Gastroesophageal sphincter (tissue), 4 donors: ENCODE results near the gene MRFAP1. TPM values are rescaled to one million over a fixed set of nuclear protein-coding genes. Genes with fewer than 3 reads are reported as not detected.
"Not testable (repeated sequence)": the region's sequence is repeated elsewhere in the genome, so short reads cannot be mapped to it uniquely, and the experiment has no call there.

Experiments used
- ATAC-seq: fragments of 150-250 bp; one replicate; pipeline ENCODE4 v1.9.1; 2016; ENCODE audit warnings: mild to moderate bottlenecking, moderate library complexity
- H3K27ac ChIP-seq, 4 donors: fragments of 200-600 bp; sonication (generic) in 3 of 4; 1 replicate in 3 of 4; 2 replicates in 1 of 4; pipeline ENCODE4 v1.5.1; 2016 to 2019
- H3K27me3 ChIP-seq: fragments of 200-600 bp; sonication (generic); one replicate; pipeline ENCODE4 v1.5.1; 2019
- H3K36me3 ChIP-seq, 2 donors: fragments of 200-600 bp; sonication (generic); one replicate each; pipeline ENCODE4 v1.5.1; 2019; ENCODE audit warnings: control low read depth in 1 of 2
- H3K4me1 ChIP-seq, 3 donors: fragments of 200-600 bp; sonication (generic); 1 replicate in 2 of 3; 2 replicates in 1 of 3; pipeline ENCODE4 v1.5.1; 2016 to 2019; ENCODE audit warnings: control low read depth in 2 of 3
- H3K4me3 ChIP-seq, 2 donors: fragments of 200-600 bp; sonication (generic); one replicate each; pipeline ENCODE4 v1.5.1; 2019; ENCODE audit warnings: mild to moderate bottlenecking in 1 of 2, moderate library complexity in 1 of 2
- H3K9me3 ChIP-seq, 3 donors: fragments of 200-600 bp; sonication (generic); one replicate each; pipeline ENCODE4 v1.5.1; 2017 to 2019; ENCODE audit warnings: control low read depth in 2 of 3
- EP300 ChIP-seq: sonication (generic); formaldehyde crosslinking; IDR thresholded peaks from one replicate; pipeline ENCODE4 v1.6.1; 2017; ENCODE audit warnings: antibody characterized with exemption, mild to moderate bottlenecking
- POLR2A ChIP-seq, 2 donors: fragments of 450-650 bp; IDR thresholded peaks; one replicate each; pipeline ENCODE4 v1.6.1; 2017; ENCODE audit warnings: antibody characterized with exemption in 2 of 2, mild to moderate bottlenecking in 2 of 2, moderate library complexity in 1 of 2
- POLR2AphosphoS5 ChIP-seq: sonication (generic); formaldehyde crosslinking; IDR thresholded peaks from one replicate; pipeline ENCODE4 v1.6.1; 2017; ENCODE audit warnings: antibody characterized with exemption
- WGBS, 2 donors: methylation state at CpG; one replicate each; pipeline ENCODE4 v1.1.5; 2018; ENCODE audit warnings: low coverage in 1 of 2; 5-methylcytosine and 5-hydroxymethylcytosine counted together
- total RNA-seq, 4 donors: library from RNA; depleted of rRNA; stranded (reverse); fragments of >200 nt; gene quantifications; one replicate each; pipeline ENCODE4 v1.1.0, GENCODE V29; 2016
- TF ChIP-seq, protein P1 (sequence below), 4 experiments: fragments of 200-600 bp in 2 of 4; fragments of 450-650 bp in 2 of 4; sonication (generic) in 1 of 4; IDR thresholded peaks; one replicate each; pipeline ENCODE4 v1.5.1; 2017 to 2019; ENCODE audit warnings: antibody characterized with exemption in 4 of 4, mild to moderate bottlenecking in 2 of 4, moderate library complexity in 2 of 4

Gene MRFAP1
- total RNA-seq, 4 donors from 2014 or later, result 202 to 358 (median 277) TPM

DNA sequence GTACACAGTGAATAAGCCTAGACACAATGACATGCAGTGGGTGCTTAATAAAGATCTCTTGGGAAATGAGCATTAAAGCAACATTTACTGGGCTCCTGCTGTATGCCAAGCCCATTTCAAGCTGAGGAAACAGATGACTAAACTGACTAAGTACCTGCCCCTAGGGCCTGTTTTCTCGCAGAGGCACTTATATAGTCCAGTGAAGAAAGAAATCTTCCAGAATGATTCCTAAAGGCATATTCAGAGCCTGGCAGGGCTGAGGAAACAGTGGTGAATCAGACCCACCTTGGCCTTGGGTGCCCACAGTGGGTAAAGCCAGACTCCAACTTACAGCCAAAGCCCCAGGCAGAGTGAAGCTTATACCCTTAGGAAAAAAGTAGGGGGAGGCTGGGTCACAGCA is 31.2 kb downstream of the MRFAP1 start:
- Histone ChIP-seq H3K27ac (no peak overlapping the region), H3K4me1 (peaks cover 0 to 37% (median 20%) of the 10 kb centered on the region in 3 donors), H3K4me3 (no peak overlapping the region), H3K9me3 (no peaks in the 10 kb centered on the region), H3K27me3 (no peaks in the 10 kb centered on the region), H3K36me3 (peaks cover 0 to 42% of the 10 kb centered on the region in 2 donors)
- ATAC-seq, result no peak
- WGBS, 2 donors, result 86% methylated on average over 1 of the region's 1 CpG; no CpG with 5 or more reads in 1 of the 2 donors
- TF ChIP-seq POLR2AphosphoS5, result no peak
- TF ChIP-seq, protein P1, sequence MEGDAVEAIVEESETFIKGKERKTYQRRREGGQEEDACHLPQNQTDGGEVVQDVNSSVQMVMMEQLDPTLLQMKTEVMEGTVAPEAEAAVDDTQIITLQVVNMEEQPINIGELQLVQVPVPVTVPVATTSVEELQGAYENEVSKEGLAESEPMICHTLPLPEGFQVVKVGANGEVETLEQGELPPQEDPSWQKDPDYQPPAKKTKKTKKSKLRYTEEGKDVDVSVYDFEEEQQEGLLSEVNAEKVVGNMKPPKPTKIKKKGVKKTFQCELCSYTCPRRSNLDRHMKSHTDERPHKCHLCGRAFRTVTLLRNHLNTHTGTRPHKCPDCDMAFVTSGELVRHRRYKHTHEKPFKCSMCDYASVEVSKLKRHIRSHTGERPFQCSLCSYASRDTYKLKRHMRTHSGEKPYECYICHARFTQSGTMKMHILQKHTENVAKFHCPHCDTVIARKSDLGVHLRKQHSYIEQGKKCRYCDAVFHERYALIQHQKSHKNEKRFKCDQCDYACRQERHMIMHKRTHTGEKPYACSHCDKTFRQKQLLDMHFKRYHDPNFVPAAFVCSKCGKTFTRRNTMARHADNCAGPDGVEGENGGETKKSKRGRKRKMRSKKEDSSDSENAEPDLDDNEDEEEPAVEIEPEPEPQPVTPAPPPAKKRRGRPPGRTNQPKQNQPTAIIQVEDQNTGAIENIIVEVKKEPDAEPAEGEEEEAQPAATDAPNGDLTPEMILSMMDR (IDR thresholded peaks at IDR 0.05), result no peak
- TF ChIP-seq EP300, result no peak
- TF ChIP-seq POLR2A (IDR thresholded peaks at IDR 0.05), result no peak

DNA sequence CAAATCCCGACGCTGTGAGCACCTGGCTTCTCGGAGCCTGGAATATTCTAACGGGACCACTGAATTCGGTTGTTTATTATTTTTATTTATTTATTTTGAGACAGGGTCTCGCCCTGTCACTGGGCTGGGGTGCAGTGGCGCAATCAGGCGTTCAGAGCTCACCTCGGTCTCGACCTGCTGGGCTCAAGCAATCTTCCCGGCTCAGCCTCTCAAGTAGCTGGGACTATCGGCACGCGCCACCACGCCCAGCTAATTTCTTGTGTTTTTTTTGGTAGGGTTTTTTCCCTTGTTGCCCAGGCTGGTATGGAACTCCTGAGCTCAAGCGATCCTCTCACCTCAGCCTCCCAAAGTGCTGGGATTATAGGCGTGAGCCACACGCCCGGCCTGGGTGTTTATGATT is 31.6 kb downstream of the MRFAP1 start:
- no peak for ATAC-seq
- peaks cover 0 to 42% of the 10 kb centered on the region in 2 donors for H3K36me3 ChIP-seq

DNA sequence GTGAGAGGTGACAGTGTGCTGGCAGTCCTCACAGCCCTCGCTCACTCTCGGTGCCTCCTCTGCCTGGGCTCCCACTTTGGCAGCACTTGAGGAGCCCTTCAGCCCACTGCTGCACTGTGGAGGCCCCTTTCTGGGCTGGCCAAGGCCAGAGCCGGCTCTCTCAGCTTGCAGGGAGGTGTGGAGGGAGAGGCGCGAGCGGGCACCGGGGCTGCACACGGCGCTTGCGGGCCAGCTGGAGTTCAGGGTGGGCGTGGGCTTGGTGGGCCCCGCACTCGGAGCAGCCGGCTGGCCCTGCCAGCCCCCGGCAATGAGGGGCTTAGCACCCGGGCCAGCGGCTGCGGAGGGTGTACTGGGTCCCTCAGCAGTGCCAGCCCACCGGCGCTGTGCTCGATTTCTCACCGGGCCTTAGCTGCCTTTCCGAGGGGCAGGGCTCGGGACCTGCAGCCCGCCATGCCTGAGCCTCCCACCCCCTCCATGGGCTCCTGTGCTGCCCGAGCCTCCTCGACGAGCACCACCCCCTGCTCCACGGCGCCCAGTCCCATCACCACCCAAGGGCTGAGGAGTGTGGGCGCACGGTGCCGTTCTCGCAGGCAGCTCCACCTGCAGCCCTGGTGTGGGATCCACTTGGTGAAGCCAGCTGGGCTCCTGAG is 32.2 kb downstream of the MRFAP1 start:
- Histone ChIP-seq H3K4me3 (peak overlapping the region in 1 of 2 donors; percentile 90), H3K4me1 (peaks cover 0 to 47% (median 27%) of the 10 kb centered on the region in 3 donors), H3K27ac (peak overlapping the region in 2 of 4 donors; percentile 86 to 94), H3K36me3 (peaks cover 0 to 42% of the 10 kb centered on the region in 2 donors)
- not testable (repeated sequence) for H3K9me3 ChIP-seq, ATAC-seq, H3K27me3 ChIP-seq
- WGBS, 2 donors, result 100% methylated on average over 2 of the region's 34 CpGs; no CpG with 5 or more reads in 1 of the 2 donors

More for the DNA sequence above, 31.6 kb downstream of the MRFAP1 start:
- Histone ChIP-seq H3K9me3 (no peaks in the 10 kb centered on the region), H3K27ac (no peak overlapping the region), H3K4me1 (peaks cover 0 to 42% (median 25%) of the 10 kb centered on the region in 3 donors), H3K27me3 (no peaks in the 10 kb centered on the region), H3K4me3 (no peak overlapping the region)
- 95 to 96% methylated on average over 14 to 15 of the region's 19 CpGs for WGBS, 2 donors
- TF ChIP-seq EP300, result no peak
- no peak for TF ChIP-seq POLR2AphosphoS5
- TF ChIP-seq POLR2A (IDR thresholded peaks at IDR 0.05), result no peak
- TF ChIP-seq, protein P1 (IDR thresholded peaks at IDR 0.05), result no peak

DNA sequence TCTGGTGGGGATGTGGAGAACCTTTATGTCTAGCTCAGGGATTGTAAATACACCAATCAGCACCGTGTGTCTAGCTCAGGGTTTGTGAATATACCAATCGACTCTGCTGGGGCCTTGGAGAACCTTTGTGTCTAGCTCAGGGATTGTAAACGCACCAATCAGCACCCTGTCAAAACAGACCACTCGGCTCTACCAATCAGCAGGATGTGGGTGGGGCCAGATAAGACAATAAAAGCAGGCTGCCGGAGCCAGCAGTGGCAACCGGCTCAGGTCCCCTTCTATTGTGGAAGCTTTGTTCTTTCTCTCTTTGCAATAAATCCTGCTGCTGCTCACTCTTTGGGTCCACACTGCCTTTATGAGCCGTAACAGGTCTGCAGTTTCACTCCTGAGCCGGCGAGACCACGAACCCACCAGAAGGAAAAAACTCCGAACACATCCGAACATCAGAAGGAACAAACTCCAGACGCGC is 32.7 kb downstream of the MRFAP1 start:
- Histone ChIP-seq H3K4me3 (peak overlapping the region; percentile 79 to 90), H3K27ac (peak overlapping the region; percentile 57 to 94 (median 89)), H3K4me1 (peaks cover 0 to 51% (median 27%) of the 10 kb centered on the region in 3 donors), H3K36me3 (peaks cover 0 to 37% of the 10 kb centered on the region in 2 donors)
- TF ChIP-seq POLR2AphosphoS5, result peak; percentile 21
- peak in 1 of 2 donors; percentile 17 for TF ChIP-seq POLR2A (IDR thresholded peaks at IDR 0.05)
- WGBS, 2 donors, result 23% methylated on average over 12 of the region's 14 CpGs; no CpG with 5 or more reads in 1 of the 2 donors
- ATAC-seq, H3K9me3 ChIP-seq, H3K27me3 ChIP-seq: not testable (repeated sequence)

DNA sequence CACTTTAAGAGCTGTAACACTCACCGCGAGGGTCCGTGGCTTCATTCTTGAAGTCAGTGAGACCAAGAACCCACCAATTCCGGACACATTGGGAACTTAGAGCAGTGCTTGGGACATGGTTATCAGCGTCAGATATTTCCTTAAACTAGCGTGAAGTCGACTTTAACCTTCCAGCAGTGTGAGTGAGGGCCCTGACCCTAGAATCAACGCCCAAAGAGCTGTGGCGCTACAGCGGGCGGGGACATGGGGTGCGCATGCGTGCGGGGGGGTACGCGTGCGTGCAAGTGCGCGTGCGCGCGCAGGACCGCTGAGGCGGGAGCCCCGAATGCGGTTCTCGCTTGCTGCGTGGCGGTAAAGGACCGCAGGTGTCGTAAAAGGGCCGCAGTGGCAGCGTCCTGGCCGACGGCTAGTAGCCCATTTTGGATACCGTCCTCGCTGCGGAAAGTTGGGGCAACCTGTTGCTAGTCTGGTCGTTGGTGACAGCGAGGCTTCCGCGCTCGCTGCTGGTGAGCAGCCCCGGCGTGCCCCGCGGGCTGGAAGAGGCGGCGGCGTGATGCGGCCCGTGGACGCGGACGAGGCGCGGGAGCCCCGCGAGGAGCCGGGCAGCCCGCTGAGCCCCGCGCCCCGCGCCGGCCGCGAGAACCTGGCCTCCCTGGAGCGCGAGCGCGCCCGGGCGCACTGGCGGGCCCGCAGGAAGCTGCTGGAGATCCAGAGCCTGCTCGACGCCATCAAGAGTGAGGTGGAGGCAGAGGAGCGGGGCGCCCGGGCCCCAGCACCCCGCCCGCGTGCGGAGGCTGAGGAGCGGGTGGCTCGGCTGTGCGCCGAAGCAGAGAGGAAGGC is 33.4 kb downstream of the MRFAP1 start:
- 36% methylated on average over 4 of the region's 89 CpGs; no CpG with 5 or more reads in 1 of the 2 donors for WGBS, 2 donors
- H3K9me3 ChIP-seq, result no peaks in the 10 kb centered on the region
- TF ChIP-seq EP300 (no peak), POLR2AphosphoS5 (peak; percentile 79), POLR2A (IDR thresholded peaks at IDR 0.05) (peak; percentile 52 to 55)
- TF ChIP-seq, protein P1 (IDR thresholded peaks at IDR 0.05), result peak in 2 of 4 experiments; percentile 1 to 37
- peaks cover 0 to 51% (median 27%) of the 10 kb centered on the region in 3 donors for H3K4me1 ChIP-seq
- H3K36me3 ChIP-seq, result peaks cover 0 to 31% of the 10 kb centered on the region in 2 donors
- no peaks in the 10 kb centered on the region for H3K27me3 ChIP-seq
- H3K4me3 ChIP-seq, result peak overlapping the region; percentile 79 to 90
- peak; percentile 98 for ATAC-seq
- H3K27ac ChIP-seq, result peak overlapping the region; percentile 58 to 94 (median 89)
